VCaP (cell line): ENCODE results near the gene STON2.
A peak's percentile ranks its signal among the peaks of the same experiment; 100 is the strongest.

Source experiments
- H3K27ac ChIP-seq: fragments of 450-650 bp; 2 replicates; pipeline ENCODE4 v1.5.1; 2017
- TF ChIP-seq, protein P1 (sequence below): fragments of 450-650 bp; conservative IDR thresholded peaks from 2 replicates; pipeline ENCODE4 v1.5.1; 2017; ENCODE audit warnings: mild to moderate bottlenecking, moderate library complexity

Gene STON2

GRCh38 chr14:81264671-81265070, 135.5 kb downstream of the STON2 start:
- TF ChIP-seq, protein P1, sequence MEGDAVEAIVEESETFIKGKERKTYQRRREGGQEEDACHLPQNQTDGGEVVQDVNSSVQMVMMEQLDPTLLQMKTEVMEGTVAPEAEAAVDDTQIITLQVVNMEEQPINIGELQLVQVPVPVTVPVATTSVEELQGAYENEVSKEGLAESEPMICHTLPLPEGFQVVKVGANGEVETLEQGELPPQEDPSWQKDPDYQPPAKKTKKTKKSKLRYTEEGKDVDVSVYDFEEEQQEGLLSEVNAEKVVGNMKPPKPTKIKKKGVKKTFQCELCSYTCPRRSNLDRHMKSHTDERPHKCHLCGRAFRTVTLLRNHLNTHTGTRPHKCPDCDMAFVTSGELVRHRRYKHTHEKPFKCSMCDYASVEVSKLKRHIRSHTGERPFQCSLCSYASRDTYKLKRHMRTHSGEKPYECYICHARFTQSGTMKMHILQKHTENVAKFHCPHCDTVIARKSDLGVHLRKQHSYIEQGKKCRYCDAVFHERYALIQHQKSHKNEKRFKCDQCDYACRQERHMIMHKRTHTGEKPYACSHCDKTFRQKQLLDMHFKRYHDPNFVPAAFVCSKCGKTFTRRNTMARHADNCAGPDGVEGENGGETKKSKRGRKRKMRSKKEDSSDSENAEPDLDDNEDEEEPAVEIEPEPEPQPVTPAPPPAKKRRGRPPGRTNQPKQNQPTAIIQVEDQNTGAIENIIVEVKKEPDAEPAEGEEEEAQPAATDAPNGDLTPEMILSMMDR = no peak
- H3K27ac ChIP-seq = no peak overlapping the region

- TF ChIP-seq, protein P1 = no peak
- no peak overlapping the region for H3K27ac ChIP-seq
These were observed 136.2 kb downstream of the STON2 start for GRCh38 chr14:81263777-81264410.

DNA sequence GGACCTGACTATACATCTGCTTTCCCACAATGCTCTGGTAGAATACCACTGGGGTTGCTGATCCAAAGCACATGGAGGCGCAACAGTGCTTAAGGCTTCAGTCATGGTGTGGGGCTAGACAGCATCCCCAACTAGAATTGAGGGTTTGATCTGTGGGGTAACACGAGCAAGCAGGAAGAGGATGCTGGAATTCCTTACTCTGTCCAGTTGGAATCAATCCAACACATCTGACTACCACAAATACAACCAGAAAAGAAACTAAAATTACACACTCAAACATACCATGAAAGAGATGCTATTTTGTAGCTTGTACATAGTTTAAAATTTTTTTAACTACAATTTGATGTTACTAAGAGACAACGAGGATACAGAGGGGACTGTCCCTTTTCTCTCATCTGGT, 138.9 kb downstream of the STON2 start:
- H3K27ac ChIP-seq = no peak overlapping the region
- TF ChIP-seq, protein P1 = no peak

- TF ChIP-seq, protein P1 = no peak
- H3K27ac ChIP-seq = no peak overlapping the region
These were observed 139.4 kb downstream of the STON2 start for GRCh38 chr14:81260732-81261131.

DNA sequence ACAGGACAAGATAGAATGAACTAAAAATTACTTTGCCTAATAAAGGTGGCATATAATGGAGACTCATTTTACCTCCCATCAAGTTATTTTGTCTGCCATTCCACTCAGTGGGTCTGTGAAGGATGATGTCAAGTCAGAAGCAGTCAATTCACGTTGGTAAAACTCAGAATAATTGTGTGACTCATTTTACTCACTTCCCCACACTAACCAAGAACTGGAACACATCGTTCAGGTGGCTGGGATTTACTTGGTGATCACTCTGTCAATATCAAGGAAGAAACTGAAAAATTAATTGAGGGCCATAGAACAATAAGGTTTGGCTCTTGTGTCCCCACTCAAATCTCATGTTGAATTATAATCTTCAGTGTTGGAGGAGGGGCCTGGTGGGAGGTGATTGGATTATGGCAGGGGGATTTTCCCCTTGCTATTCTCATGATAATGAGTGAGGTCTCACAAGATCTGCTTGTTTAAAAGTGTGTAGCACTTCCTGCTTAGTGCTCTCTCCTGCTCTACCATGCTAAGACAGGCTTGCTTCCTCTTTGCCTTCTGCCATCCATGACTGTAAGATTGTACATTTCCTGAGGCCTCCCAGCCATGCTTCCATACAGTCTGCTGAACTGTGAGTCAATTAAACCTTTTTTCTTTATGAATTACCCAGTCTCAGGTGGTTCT, 143.7 kb downstream of the STON2 start:
- no peak overlapping the region for H3K27ac ChIP-seq
- TF ChIP-seq, protein P1 = no peak

- no peak overlapping the region for H3K27ac ChIP-seq
- TF ChIP-seq, protein P1 = 0 out of 2 replicates have a peak, but pooled peaks have one; percentile 12
These were observed 147.8 kb downstream of the STON2 start for GRCh38 chr14:81252278-81252677.

- TF ChIP-seq, protein P1 = no peak
- H3K27ac ChIP-seq = no peak overlapping the region
These were observed 152.8 kb downstream of the STON2 start for GRCh38 chr14:81247271-81247766.
